ENCODE data around the gene SLC1A5.
A peak's percentile ranks its signal among the peaks of the same experiment; 100 is the strongest.
"Not testable (repeated sequence)": the region's sequence is repeated elsewhere in the genome, so short reads cannot be mapped to it uniquely, and the experiment has no call there.

Gene SLC1A5

GRCh38 chr19:46784262-46785053 is 3.9 kb downstream of the SLC1A5 start:
- peak overlapping the region; percentile 92 for H3K4me3 ChIP-seq (ENCODE audit: control insufficient read depth, low read depth, low read length)
- TF ChIP-seq, protein P1, sequence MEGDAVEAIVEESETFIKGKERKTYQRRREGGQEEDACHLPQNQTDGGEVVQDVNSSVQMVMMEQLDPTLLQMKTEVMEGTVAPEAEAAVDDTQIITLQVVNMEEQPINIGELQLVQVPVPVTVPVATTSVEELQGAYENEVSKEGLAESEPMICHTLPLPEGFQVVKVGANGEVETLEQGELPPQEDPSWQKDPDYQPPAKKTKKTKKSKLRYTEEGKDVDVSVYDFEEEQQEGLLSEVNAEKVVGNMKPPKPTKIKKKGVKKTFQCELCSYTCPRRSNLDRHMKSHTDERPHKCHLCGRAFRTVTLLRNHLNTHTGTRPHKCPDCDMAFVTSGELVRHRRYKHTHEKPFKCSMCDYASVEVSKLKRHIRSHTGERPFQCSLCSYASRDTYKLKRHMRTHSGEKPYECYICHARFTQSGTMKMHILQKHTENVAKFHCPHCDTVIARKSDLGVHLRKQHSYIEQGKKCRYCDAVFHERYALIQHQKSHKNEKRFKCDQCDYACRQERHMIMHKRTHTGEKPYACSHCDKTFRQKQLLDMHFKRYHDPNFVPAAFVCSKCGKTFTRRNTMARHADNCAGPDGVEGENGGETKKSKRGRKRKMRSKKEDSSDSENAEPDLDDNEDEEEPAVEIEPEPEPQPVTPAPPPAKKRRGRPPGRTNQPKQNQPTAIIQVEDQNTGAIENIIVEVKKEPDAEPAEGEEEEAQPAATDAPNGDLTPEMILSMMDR (conservative IDR thresholded peaks at IDR 0.05; ENCODE audit: control insufficient read depth, insufficient read depth, low read depth, low read length), result peak; percentile 33
- peak; percentile 86 for DNase-seq (ENCODE audit: low read depth)

DNA sequence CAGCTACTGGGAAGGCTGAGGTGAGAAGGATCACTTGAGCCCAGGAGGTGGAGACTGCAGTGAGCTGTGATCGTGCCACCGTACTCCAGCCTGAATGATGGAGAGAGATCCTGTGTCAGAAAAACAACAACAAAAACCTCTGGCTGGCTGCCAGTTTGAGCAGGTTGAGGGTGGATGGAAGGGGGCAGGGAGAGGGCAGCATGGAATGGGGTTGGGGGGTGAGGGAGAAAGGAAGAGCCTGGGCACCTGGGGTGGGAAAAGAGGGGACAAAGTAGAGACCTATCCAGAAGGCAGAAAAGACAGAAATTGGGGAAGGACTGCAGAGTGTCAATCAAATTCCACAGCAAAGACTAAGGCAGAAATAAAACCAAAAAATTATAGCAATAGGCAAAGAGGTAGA is 4.7 kb downstream of the SLC1A5 start:
- H3K4me3 ChIP-seq (ENCODE audit: control insufficient read depth, low read depth, low read length), result no peak overlapping the region
- DNase-seq (ENCODE audit: low read depth), result no peak
- TF ChIP-seq, protein P1 (conservative IDR thresholded peaks at IDR 0.05; ENCODE audit: control insufficient read depth, insufficient read depth, low read depth, low read length), result no peak

DNA sequence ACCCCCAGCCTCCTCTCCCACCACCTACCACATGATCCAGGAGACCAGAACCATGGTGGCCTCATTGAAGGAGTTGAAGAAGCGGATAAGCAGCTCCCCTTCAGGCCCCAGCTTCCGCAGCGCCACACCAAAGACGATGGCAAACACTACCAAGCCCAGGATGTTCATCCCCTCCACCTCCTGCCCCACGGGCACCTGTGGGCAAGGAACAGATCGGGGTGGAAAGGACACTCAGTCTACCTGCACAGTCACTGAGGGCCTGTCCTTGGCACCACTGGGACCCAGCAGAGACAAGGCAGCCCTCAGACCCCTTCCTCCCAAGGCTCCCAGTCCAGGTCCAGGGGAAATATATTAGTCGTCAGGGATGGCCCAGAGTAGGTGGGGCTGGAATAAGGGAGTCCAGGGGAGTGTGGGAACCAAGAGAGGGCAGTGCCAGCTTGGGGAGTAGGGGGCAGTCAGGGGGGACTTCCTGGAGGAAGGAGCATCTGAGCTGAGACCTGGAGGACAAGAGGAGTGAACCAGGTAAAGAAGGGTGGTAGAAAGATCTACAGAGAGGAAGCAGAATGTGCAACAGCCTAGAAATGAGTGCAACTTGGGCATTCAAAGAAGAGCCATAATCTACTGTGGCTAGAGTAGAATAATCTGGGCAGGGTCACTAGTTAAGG is 5.9 kb downstream of the SLC1A5 start:
- H3K4me3 ChIP-seq (ENCODE audit: control insufficient read depth, low read depth, low read length), result no peak overlapping the region
- DNase-seq (ENCODE audit: low read depth), result no peak
- TF ChIP-seq, protein P1 (conservative IDR thresholded peaks at IDR 0.05; ENCODE audit: control insufficient read depth, insufficient read depth, low read depth, low read length), result no peak

GRCh38 chr19:46777956-46778645 is 10.3 kb downstream of the SLC1A5 start:
- DNase-seq (ENCODE audit: low read depth); H3K4me3 ChIP-seq (ENCODE audit: control insufficient read depth, low read depth, low read length): not testable (repeated sequence)

- TF ChIP-seq, protein P1 (conservative IDR thresholded peaks at IDR 0.05; ENCODE audit: control insufficient read depth, insufficient read depth, low read depth, low read length), result no peak
- no peak overlapping the region for H3K4me3 ChIP-seq (ENCODE audit: control insufficient read depth, low read depth, low read length)
- no peak for DNase-seq (ENCODE audit: low read depth)
Observed at GRCh38 chr19:46776927-46777911, 11.2 kb downstream of the SLC1A5 start.

GRCh38 chr19:46775642-46776258 is 12.6 kb downstream of the SLC1A5 start:
- no peak for DNase-seq (ENCODE audit: low read depth)
- H3K4me3 ChIP-seq (ENCODE audit: control insufficient read depth, low read depth, low read length), result no peak overlapping the region
- TF ChIP-seq, protein P1 (conservative IDR thresholded peaks at IDR 0.05; ENCODE audit: control insufficient read depth, insufficient read depth, low read depth, low read length), result no peak
